Fibroblast of mammary gland (primary cell): Measurements from ENCODE around the gene EXOC4.

Source experiments
- DNase-seq: peaks from one replicate; pipeline ENCODE4 v3.0.0-alpha.2; 2010; ENCODE audit warnings: low read depth
- H3K4me3 ChIP-seq: 2 replicates; pipeline ENCODE4 v1.5.1; 2011; ENCODE audit warnings: low read depth, mild to moderate bottlenecking, low read length, moderate library complexity; ENCODE audit not compliant: control insufficient read depth
- TF ChIP-seq, protein P1 (sequence below): conservative IDR thresholded peaks from 2 replicates; pipeline ENCODE4 v1.5.1; 2011; ENCODE audit warnings: low read depth, low read length, inconsistent platforms; ENCODE audit not compliant: control insufficient read depth, insufficient read depth

EXOC4 gene

DNA sequence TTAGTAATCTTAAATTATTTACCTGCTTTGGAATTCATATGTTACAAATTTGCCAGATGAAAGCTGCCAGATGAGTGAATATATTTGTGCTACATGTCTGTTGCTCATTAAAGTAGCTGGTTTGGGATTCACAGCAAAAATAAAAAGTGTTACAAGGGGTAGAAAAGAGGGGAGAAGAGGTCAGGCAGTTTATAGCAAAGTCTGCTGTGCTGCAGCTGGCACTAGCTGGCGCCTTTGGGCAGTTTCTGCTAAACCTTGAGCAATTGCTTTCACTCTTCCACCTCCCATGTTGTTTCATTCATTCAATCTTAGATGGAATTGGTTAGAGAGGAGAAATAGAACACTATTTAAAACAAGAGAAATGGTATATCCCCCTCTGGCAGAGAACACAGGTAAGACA, 470.2 kb downstream of the EXOC4 start:
- TF ChIP-seq, protein P1, sequence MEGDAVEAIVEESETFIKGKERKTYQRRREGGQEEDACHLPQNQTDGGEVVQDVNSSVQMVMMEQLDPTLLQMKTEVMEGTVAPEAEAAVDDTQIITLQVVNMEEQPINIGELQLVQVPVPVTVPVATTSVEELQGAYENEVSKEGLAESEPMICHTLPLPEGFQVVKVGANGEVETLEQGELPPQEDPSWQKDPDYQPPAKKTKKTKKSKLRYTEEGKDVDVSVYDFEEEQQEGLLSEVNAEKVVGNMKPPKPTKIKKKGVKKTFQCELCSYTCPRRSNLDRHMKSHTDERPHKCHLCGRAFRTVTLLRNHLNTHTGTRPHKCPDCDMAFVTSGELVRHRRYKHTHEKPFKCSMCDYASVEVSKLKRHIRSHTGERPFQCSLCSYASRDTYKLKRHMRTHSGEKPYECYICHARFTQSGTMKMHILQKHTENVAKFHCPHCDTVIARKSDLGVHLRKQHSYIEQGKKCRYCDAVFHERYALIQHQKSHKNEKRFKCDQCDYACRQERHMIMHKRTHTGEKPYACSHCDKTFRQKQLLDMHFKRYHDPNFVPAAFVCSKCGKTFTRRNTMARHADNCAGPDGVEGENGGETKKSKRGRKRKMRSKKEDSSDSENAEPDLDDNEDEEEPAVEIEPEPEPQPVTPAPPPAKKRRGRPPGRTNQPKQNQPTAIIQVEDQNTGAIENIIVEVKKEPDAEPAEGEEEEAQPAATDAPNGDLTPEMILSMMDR, result no peak
- no peak for DNase-seq
- H3K4me3 ChIP-seq, result no peak overlapping the region

GRCh38 chr7:133724148-133724547, 471.3 kb downstream of the EXOC4 start:
- DNase-seq, result no peak
- H3K4me3 ChIP-seq, result no peak overlapping the region
- TF ChIP-seq, protein P1, result no peak

DNA sequence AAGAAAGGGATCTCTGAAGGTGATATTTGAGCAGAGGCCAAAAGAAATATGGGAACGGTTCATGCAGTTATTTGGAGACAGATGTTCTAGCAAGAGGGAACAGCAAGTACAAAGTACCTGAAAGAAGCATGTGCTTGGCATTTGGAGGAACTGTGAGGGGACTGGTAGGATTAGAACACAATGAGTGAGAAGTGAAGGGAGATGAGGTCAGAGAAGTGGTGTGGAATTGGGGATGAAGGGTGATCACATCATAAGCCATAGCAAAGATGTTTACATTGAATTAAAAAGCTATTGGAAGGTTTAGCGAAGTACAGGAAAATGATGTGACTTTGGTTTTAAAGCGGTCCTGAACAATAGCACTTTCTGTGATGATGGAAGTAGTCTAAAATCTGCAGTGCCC, 471.8 kb downstream of the EXOC4 start:
- no peak for DNase-seq
- H3K4me3 ChIP-seq, result no peak overlapping the region
- TF ChIP-seq, protein P1, result no peak

DNA sequence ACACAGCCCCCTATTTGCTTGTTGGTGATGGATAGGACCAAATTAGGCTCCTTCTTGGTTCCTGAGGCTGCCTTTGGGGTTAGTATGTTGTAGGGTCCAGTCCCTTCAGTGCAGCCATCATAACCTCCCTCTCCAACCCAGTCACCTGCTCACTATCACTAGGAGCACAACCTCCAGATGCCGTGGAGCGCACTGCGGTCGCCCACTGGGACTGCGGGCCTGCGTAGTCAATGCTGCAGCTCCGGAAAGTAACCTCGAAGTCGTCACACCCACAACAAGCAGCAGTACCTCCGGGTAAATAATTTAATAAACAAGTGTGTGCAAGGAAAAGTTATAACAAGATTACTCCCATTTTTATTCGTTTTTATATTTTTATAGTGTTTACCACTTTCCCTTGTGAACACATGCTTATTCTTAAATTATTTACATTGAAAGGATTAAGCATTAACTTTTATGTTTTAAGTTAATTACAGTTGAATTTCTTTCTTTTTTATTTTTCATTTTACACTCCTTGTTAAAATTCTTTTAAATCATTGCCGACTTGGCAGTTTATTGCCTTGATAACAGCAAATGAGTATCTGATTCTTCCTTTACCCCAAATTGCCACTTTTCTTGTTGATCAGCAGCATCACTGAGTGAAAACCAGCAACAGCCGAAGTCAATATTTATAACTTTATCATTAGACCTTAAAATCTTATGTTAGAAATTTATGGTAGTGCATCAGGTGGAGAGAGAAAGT, 474.8 kb downstream of the EXOC4 start:
- DNase-seq, result no peak
- TF ChIP-seq, protein P1, result no peak
- H3K4me3 ChIP-seq, result no peak overlapping the region

GRCh38 chr7:133730360-133730759, 477.5 kb downstream of the EXOC4 start:
- peak; percentile 30 for DNase-seq
- H3K4me3 ChIP-seq, result no peak overlapping the region
- TF ChIP-seq, protein P1, result no peak

- TF ChIP-seq, protein P1, result no peak
- DNase-seq, result no peak
- no peak overlapping the region for H3K4me3 ChIP-seq
These were observed 480.5 kb downstream of the EXOC4 start for GRCh38 chr7:133733401-133733800.
